Measurements from ENCODE around the gene IL26.

DNA sequence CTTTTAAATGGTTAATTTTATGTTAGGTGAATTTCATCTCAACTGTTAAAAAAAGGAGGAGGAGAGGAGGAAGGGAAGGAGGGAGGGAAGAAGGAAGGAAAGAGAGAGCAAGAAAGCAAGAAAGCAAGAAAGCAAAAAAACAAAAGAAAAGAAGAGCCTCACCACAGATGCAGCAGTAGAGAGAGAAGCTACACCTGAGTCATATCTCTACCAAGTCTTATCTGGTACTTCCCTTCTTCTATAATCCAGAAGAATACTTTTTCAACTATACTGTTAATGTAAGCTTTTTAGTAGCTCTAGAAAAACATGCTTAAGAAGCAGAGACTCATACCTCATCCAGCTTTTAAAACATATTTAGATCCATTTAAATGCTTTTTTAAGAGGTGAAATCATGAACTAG is 5.6 kb upstream of the IL26 start:
- TF ChIP-seq, protein P1, sequence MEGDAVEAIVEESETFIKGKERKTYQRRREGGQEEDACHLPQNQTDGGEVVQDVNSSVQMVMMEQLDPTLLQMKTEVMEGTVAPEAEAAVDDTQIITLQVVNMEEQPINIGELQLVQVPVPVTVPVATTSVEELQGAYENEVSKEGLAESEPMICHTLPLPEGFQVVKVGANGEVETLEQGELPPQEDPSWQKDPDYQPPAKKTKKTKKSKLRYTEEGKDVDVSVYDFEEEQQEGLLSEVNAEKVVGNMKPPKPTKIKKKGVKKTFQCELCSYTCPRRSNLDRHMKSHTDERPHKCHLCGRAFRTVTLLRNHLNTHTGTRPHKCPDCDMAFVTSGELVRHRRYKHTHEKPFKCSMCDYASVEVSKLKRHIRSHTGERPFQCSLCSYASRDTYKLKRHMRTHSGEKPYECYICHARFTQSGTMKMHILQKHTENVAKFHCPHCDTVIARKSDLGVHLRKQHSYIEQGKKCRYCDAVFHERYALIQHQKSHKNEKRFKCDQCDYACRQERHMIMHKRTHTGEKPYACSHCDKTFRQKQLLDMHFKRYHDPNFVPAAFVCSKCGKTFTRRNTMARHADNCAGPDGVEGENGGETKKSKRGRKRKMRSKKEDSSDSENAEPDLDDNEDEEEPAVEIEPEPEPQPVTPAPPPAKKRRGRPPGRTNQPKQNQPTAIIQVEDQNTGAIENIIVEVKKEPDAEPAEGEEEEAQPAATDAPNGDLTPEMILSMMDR (IDR thresholded peaks at IDR 0.05) = no peak
- TF ChIP-seq POLR2AphosphoS5 (IDR thresholded peaks at IDR 0.05; ENCODE audit: low read depth, low read length) = no peak
- no peak for TF ChIP-seq TCF7L2 (IDR thresholded peaks at IDR 0.05; ENCODE audit: low read depth, low read length)
- TF ChIP-seq SIN3A (IDR thresholded peaks at IDR 0.05; ENCODE audit: borderline replicate concordance, insufficient read depth, low read depth, low read length) = no peak
- TF ChIP-seq, protein P2, sequence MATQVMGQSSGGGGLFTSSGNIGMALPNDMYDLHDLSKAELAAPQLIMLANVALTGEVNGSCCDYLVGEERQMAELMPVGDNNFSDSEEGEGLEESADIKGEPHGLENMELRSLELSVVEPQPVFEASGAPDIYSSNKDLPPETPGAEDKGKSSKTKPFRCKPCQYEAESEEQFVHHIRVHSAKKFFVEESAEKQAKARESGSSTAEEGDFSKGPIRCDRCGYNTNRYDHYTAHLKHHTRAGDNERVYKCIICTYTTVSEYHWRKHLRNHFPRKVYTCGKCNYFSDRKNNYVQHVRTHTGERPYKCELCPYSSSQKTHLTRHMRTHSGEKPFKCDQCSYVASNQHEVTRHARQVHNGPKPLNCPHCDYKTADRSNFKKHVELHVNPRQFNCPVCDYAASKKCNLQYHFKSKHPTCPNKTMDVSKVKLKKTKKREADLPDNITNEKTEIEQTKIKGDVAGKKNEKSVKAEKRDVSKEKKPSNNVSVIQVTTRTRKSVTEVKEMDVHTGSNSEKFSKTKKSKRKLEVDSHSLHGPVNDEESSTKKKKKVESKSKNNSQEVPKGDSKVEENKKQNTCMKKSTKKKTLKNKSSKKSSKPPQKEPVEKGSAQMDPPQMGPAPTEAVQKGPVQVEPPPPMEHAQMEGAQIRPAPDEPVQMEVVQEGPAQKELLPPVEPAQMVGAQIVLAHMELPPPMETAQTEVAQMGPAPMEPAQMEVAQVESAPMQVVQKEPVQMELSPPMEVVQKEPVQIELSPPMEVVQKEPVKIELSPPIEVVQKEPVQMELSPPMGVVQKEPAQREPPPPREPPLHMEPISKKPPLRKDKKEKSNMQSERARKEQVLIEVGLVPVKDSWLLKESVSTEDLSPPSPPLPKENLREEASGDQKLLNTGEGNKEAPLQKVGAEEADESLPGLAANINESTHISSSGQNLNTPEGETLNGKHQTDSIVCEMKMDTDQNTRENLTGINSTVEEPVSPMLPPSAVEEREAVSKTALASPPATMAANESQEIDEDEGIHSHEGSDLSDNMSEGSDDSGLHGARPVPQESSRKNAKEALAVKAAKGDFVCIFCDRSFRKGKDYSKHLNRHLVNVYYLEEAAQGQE (IDR thresholded peaks at IDR 0.05; ENCODE audit: insufficient read depth in 1 of 2, low read depth in 2 of 2, low read length in 1 of 2) = no peak
